GM23338 (cell line): ENCODE measurements around the gene PCDHB13. TPM values are rescaled to one million over a fixed set of nuclear protein-coding genes. Genes with fewer than 3 reads are reported as not detected.

Source experiments
- EZH2 ChIP-seq: fragments of 200-600 bp; sonication (generic); IDR thresholded peaks from one replicate; pipeline ENCODE4 v1.8.0; 2017; ENCODE audit warnings: antibody characterized with exemption, mild to moderate bottlenecking, low read depth; ENCODE audit not compliant: unreplicated experiment
- polyA plus RNA-seq: library from polyadenylated mRNA; unstranded; fragments of >200 nt; fragmentation: Nextera tagmentation; extraction: Ambion mirVana; gene quantifications from 2 replicates; pipeline ENCODE4 v1.2.1, GENCODE V29; 2016
- total RNA-seq: library from RNA; depleted of rRNA; stranded (reverse); fragments of >200 nt; shearing (Covaris generic); gene quantifications from 2 replicates; pipeline ENCODE4 v1.2.3, GENCODE V29; 2014; rRNA removed
- TF ChIP-seq, protein P1 (sequence below): fragments of 250-450 bp; sonication (Bioruptor Pico); IDR thresholded peaks from 2 replicates; pipeline ENCODE4 v1.5.0; 2020; ENCODE audit warnings: mild to moderate bottlenecking, moderate library complexity

Gene PCDHB13
- total and polyA plus RNA-seq, 2 experiments from 2014 or later, result 1.1 to 3.5 TPM

- TF ChIP-seq, protein P1, sequence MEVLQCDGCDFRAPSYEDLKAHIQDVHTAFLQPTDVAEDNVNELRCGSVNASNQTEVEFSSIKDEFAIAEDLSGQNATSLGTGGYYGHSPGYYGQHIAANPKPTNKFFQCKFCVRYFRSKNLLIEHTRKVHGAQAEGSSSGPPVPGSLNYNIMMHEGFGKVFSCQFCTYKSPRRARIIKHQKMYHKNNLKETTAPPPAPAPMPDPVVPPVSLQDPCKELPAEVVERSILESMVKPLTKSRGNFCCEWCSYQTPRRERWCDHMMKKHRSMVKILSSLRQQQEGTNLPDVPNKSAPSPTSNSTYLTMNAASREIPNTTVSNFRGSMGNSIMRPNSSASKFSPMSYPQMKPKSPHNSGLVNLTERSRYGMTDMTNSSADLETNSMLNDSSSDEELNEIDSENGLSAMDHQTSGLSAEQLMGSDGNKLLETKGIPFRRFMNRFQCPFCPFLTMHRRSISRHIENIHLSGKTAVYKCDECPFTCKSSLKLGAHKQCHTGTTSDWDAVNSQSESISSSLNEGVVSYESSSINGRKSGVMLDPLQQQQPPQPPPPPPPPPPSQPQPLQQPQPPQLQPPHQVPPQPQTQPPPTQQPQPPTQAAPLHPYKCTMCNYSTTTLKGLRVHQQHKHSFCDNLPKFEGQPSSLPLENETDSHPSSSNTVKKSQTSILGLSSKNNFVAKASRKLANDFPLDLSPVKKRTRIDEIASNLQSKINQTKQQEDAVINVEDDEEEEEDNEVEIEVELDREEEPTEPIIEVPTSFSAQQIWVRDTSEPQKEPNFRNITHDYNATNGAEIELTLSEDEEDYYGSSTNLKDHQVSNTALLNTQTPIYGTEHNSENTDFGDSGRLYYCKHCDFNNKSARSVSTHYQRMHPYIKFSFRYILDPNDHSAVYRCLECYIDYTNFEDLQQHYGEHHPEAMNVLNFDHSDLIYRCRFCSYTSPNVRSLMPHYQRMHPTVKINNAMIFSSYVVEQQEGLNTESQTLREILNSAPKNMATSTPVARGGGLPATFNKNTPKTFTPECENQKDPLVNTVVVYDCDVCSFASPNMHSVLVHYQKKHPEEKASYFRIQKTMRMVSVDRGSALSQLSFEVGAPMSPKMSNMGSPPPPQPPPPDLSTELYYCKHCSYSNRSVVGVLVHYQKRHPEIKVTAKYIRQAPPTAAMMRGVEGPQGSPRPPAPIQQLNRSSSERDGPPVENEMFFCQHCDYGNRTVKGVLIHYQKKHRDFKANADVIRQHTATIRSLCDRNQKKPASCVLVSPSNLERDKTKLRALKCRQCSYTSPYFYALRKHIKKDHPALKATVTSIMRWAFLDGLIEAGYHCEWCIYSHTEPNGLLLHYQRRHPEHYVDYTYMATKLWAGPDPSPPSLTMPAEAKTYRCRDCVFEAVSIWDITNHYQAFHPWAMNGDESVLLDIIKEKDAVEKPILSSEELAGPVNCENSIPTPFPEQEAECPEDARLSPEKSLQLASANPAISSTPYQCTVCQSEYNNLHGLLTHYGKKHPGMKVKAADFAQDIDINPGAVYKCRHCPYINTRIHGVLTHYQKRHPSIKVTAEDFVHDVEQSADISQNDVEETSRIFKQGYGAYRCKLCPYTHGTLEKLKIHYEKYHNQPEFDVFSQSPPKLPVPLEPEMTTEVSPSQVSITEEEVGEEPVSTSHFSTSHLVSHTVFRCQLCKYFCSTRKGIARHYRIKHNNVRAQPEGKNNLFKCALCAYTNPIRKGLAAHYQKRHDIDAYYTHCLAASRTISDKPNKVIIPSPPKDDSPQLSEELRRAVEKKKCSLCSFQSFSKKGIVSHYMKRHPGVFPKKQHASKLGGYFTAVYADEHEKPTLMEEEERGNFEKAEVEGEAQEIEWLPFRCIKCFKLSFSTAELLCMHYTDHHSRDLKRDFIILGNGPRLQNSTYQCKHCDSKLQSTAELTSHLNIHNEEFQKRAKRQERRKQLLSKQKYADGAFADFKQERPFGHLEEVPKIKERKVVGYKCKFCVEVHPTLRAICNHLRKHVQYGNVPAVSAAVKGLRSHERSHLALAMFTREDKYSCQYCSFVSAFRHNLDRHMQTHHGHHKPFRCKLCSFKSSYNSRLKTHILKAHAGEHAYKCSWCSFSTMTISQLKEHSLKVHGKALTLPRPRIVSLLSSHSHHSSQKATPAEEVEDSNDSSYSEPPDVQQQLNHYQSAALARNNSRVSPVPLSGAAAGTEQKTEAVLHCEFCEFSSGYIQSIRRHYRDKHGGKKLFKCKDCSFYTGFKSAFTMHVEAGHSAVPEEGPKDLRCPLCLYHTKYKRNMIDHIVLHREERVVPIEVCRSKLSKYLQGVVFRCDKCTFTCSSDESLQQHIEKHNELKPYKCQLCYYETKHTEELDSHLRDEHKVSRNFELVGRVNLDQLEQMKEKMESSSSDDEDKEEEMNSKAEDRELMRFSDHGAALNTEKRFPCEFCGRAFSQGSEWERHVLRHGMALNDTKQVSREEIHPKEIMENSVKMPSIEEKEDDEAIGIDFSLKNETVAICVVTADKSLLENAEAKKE (CRISPR knock-in tag), result no peak
- no peak for TF ChIP-seq EZH2
Observed at GRCh38 chr5:141261238-141261546, 47.5 kb downstream of the PCDHB13 start (continued).

Other genes starting within 250 kb of the PCDHB13 start
Only the 30 nearest of the 37 such genes appear.
- 0.03 and 0.08 TPM in 2 replicates for gene PCDHB1, start 162.5 kb upstream of the PCDHB13 start, total RNA-seq
- 0.05 and 0.09 TPM in 2 replicates for gene PCDHB1, start 162.5 kb upstream of the PCDHB13 start, polyA plus RNA-seq
- 28.6 and 34.2 TPM in 2 replicates for gene PCDHB2, start 119.3 kb upstream of the PCDHB13 start, total RNA-seq
- 7.1 and 9.3 TPM in 2 replicates for gene PCDHB2, start 119.3 kb upstream of the PCDHB13 start, polyA plus RNA-seq
- gene PCDHB3, start 113.4 kb upstream of the PCDHB13 start, total RNA-seq, result 15.3 and 19.4 TPM in 2 replicates
- 4.7 and 5.2 TPM in 2 replicates for gene PCDHB3, start 113.4 kb upstream of the PCDHB13 start, polyA plus RNA-seq
- 1.7 and 2.7 TPM in 2 replicates for gene PCDHB4, start 92.1 kb upstream of the PCDHB13 start, total RNA-seq
- 0.87 and 1.3 TPM in 2 replicates for gene PCDHB4, start 92.1 kb upstream of the PCDHB13 start, polyA plus RNA-seq
- 37.7 and 49.7 TPM in 2 replicates for gene PCDHB5, start 78.7 kb upstream of the PCDHB13 start, total RNA-seq
- gene PCDHB5, start 78.7 kb upstream of the PCDHB13 start, polyA plus RNA-seq, result 18.7 and 20.0 TPM in 2 replicates
- 0.23 and 0.52 TPM in 2 replicates for gene PCDHB6, start 63.9 kb upstream of the PCDHB13 start, total RNA-seq
- 0.11 and 0.17 TPM in 2 replicates for gene PCDHB6, start 63.9 kb upstream of the PCDHB13 start, polyA plus RNA-seq
- gene PCDHB7, start 41.3 kb upstream of the PCDHB13 start, total RNA-seq, result 0.39 and 1.0 TPM in 2 replicates
- gene PCDHB7, start 41.3 kb upstream of the PCDHB13 start, polyA plus RNA-seq, result 0.33 and 0.48 TPM in 2 replicates
- 2.6 and 2.7 TPM in 2 replicates for gene PCDHB8, start 36.1 kb upstream of the PCDHB13 start, total RNA-seq
- gene PCDHB8, start 36.1 kb upstream of the PCDHB13 start, polyA plus RNA-seq, result 0.45 and 0.84 TPM in 2 replicates
- gene PCDHB16, start 31.5 kb upstream of the PCDHB13 start, total RNA-seq, result 2.2 and 2.4 TPM in 2 replicates
- 0.73 and 0.92 TPM in 2 replicates for gene PCDHB16, start 31.5 kb upstream of the PCDHB13 start, polyA plus RNA-seq
- 0.63 and 0.78 TPM in 2 replicates for gene PCDHB9, start 26.8 kb upstream of the PCDHB13 start, total RNA-seq
- gene PCDHB9, start 26.8 kb upstream of the PCDHB13 start, polyA plus RNA-seq, result 0.27 and 0.45 TPM in 2 replicates
- 0.89 and 2.7 TPM in 2 replicates for gene PCDHB10, start 21.6 kb upstream of the PCDHB13 start, total RNA-seq
- gene PCDHB10, start 21.6 kb upstream of the PCDHB13 start, polyA plus RNA-seq, result 1.6 and 1.7 TPM in 2 replicates
- 0.47 and 1.3 TPM in 2 replicates for gene PCDHB11, start 14.3 kb upstream of the PCDHB13 start, total RNA-seq
- gene PCDHB11, start 14.3 kb upstream of the PCDHB13 start, polyA plus RNA-seq, result 0.19 and 0.33 TPM in 2 replicates
- gene PCDHB12, start 5.2 kb upstream of the PCDHB13 start, total RNA-seq, result 3.7 and 4.3 TPM in 2 replicates
- gene PCDHB12, start 5.2 kb upstream of the PCDHB13 start, polyA plus RNA-seq, result 0.80 and 1.3 TPM in 2 replicates
- gene PCDHB14, start 9.4 kb downstream of the PCDHB13 start, total RNA-seq, result 3.2 and 4.1 TPM in 2 replicates
- gene PCDHB14, start 9.4 kb downstream of the PCDHB13 start, polyA plus RNA-seq, result 0.71 and 0.83 TPM in 2 replicates
- gene PCDHB15, start 31.5 kb downstream of the PCDHB13 start, total RNA-seq, result 8.0 and 12.1 TPM in 2 replicates
- gene PCDHB15, start 31.5 kb downstream of the PCDHB13 start, polyA plus RNA-seq, result 4.9 and 6.1 TPM in 2 replicates
- gene SLC25A2, start 90.1 kb downstream of the PCDHB13 start, total RNA-seq, result not detected in 2 replicates
- gene SLC25A2, start 90.1 kb downstream of the PCDHB13 start, polyA plus RNA-seq, result not detected in 2 replicates
- gene TAF7, start 106.9 kb downstream of the PCDHB13 start, total RNA-seq, result 92.0 and 107 TPM in 2 replicates
- 187 and 217 TPM in 2 replicates for gene TAF7, start 106.9 kb downstream of the PCDHB13 start, polyA plus RNA-seq
- 1.7 and 2.2 TPM in 2 replicates for gene PCDHGA1, start 116.6 kb downstream of the PCDHB13 start, total RNA-seq
- 0.07 and 0.39 TPM in 2 replicates for gene PCDHGA1, start 116.6 kb downstream of the PCDHB13 start, polyA plus RNA-seq
- 0.82 and 1.0 TPM in 2 replicates for gene PCDHGA2, start 124.8 kb downstream of the PCDHB13 start, total RNA-seq
- gene PCDHGA2, start 124.8 kb downstream of the PCDHB13 start, polyA plus RNA-seq, result 0.17 and 0.45 TPM in 2 replicates
- 0.90 and 1.2 TPM in 2 replicates for gene PCDHGA3, start 129.9 kb downstream of the PCDHB13 start, total RNA-seq
- 0.28 and 0.63 TPM in 2 replicates for gene PCDHGA3, start 129.9 kb downstream of the PCDHB13 start, polyA plus RNA-seq
- gene PCDHGB1, start 136.2 kb downstream of the PCDHB13 start, total RNA-seq, result 8.9 and 9.1 TPM in 2 replicates
- gene PCDHGB1, start 136.2 kb downstream of the PCDHB13 start, polyA plus RNA-seq, result 0.52 and 0.74 TPM in 2 replicates
- 4.2 and 7.2 TPM in 2 replicates for gene PCDHGA4, start 141.1 kb downstream of the PCDHB13 start, total RNA-seq
- gene PCDHGA4, start 141.1 kb downstream of the PCDHB13 start, polyA plus RNA-seq, result 0.33 and 0.99 TPM in 2 replicates
- 5.0 and 5.8 TPM in 2 replicates for gene PCDHGB2, start 146.1 kb downstream of the PCDHB13 start, total RNA-seq
- gene PCDHGB2, start 146.1 kb downstream of the PCDHB13 start, polyA plus RNA-seq, result 0.87 and 1.2 TPM in 2 replicates
- 2.9 and 3.1 TPM in 2 replicates for gene PCDHGA5, start 150.2 kb downstream of the PCDHB13 start, total RNA-seq
- 0.49 and 0.55 TPM in 2 replicates for gene PCDHGA5, start 150.2 kb downstream of the PCDHB13 start, polyA plus RNA-seq
- gene PCDHGB3, start 156.3 kb downstream of the PCDHB13 start, total RNA-seq, result 4.8 and 5.8 TPM in 2 replicates
- gene PCDHGB3, start 156.3 kb downstream of the PCDHB13 start, polyA plus RNA-seq, result 0.24 and 0.26 TPM in 2 replicates
- 4.5 and 4.8 TPM in 2 replicates for gene PCDHGA6, start 160.0 kb downstream of the PCDHB13 start, total RNA-seq
- gene PCDHGA6, start 160.0 kb downstream of the PCDHB13 start, polyA plus RNA-seq, result 0.99 and 1.2 TPM in 2 replicates
- 2.9 and 4.4 TPM in 2 replicates for gene PCDHGA7, start 168.8 kb downstream of the PCDHB13 start, total RNA-seq
- gene PCDHGA7, start 168.8 kb downstream of the PCDHB13 start, polyA plus RNA-seq, result 0.44 and 0.50 TPM in 2 replicates
- 13.0 and 16.6 TPM in 2 replicates for gene PCDHGB4, start 173.8 kb downstream of the PCDHB13 start, total RNA-seq
- gene PCDHGB4, start 173.8 kb downstream of the PCDHB13 start, polyA plus RNA-seq, result 3.0 and 3.5 TPM in 2 replicates
- gene PCDHGA8, start 178.7 kb downstream of the PCDHB13 start, total RNA-seq, result 4.6 and 5.3 TPM in 2 replicates
- gene PCDHGA8, start 178.7 kb downstream of the PCDHB13 start, polyA plus RNA-seq, result 0.70 and 1.1 TPM in 2 replicates
- gene PCDHGB5, start 184.0 kb downstream of the PCDHB13 start, total RNA-seq, result 15.7 and 18.5 TPM in 2 replicates
- gene PCDHGB5, start 184.0 kb downstream of the PCDHB13 start, polyA plus RNA-seq, result 1.7 and 2.5 TPM in 2 replicates